DOHH2 (cell line): ENCODE measurements around the gene CHKB.

Source experiments
- EZH2phosphoT487 ChIP-seq: fragments of 200-600 bp; sonication (generic); IDR thresholded peaks from 2 replicates; pipeline ENCODE4 v1.6.1; 2017; ENCODE audit warnings: borderline replicate concordance, mild to moderate bottlenecking, antibody characterized with exemption, low read length, moderate library complexity, mixed read lengths
- TF ChIP-seq, protein P1 (sequence below): fragments of 200-600 bp; sonication (generic); IDR thresholded peaks from one replicate; pipeline ENCODE4 v1.5.1; 2014; ENCODE audit warnings: antibody characterized with exemption, mild to moderate bottlenecking, low read depth, low read length; ENCODE audit not compliant: poor library complexity, severe bottlenecking

- TF ChIP-seq, protein P1, sequence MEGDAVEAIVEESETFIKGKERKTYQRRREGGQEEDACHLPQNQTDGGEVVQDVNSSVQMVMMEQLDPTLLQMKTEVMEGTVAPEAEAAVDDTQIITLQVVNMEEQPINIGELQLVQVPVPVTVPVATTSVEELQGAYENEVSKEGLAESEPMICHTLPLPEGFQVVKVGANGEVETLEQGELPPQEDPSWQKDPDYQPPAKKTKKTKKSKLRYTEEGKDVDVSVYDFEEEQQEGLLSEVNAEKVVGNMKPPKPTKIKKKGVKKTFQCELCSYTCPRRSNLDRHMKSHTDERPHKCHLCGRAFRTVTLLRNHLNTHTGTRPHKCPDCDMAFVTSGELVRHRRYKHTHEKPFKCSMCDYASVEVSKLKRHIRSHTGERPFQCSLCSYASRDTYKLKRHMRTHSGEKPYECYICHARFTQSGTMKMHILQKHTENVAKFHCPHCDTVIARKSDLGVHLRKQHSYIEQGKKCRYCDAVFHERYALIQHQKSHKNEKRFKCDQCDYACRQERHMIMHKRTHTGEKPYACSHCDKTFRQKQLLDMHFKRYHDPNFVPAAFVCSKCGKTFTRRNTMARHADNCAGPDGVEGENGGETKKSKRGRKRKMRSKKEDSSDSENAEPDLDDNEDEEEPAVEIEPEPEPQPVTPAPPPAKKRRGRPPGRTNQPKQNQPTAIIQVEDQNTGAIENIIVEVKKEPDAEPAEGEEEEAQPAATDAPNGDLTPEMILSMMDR: no peak
- TF ChIP-seq EZH2phosphoT487: no peak
These were observed 42.3 kb downstream of the CHKB start for GRCh38 chr22:50540381-50540780.
